DMS 273 (cell line): ENCODE results near the gene FLT1.

Experiments
- DNase-seq: peaks from one replicate; lab custom pipeline; 2025; ENCODE audit not compliant: unreplicated experiment; lab: John Stamatoyannopoulos, UW

FLT1 gene

GRCh38 chr13:28349907-28350654, 144.8 kb downstream of the FLT1 start:
- DNase-seq = no peak

GRCh38 chr13:28349371-28349770, 145.6 kb downstream of the FLT1 start:
- DNase-seq = no peak

- DNase-seq = no peak
Observed at GRCh38 chr13:28347456-28348371, 147.2 kb downstream of the FLT1 start.

GRCh38 chr13:28346154-28346553, 148.8 kb downstream of the FLT1 start:
- DNase-seq = no peak

GRCh38 chr13:28344163-28344562, 150.8 kb downstream of the FLT1 start:
- no peak for DNase-seq

GRCh38 chr13:28342251-28342650, 152.7 kb downstream of the FLT1 start:
- DNase-seq = no peak

- DNase-seq = no peak
Observed at GRCh38 chr13:28340272-28340793, 154.6 kb downstream of the FLT1 start.

GRCh38 chr13:28339419-28339818, 155.5 kb downstream of the FLT1 start:
- DNase-seq = no peak

- peak; percentile 17 for DNase-seq
Observed at GRCh38 chr13:28338742-28339141, 156.2 kb downstream of the FLT1 start.

GRCh38 chr13:28338006-28338574, 156.8 kb downstream of the FLT1 start:
- peak; percentile 26 for DNase-seq

- peak; percentile 52 for DNase-seq
Observed at GRCh38 chr13:28337166-28338005, 157.5 kb downstream of the FLT1 start.

- no peak for DNase-seq
Observed at GRCh38 chr13:28336193-28336657, 158.7 kb downstream of the FLT1 start.

- DNase-seq = no peak
Observed at GRCh38 chr13:28333204-28333881, 161.6 kb downstream of the FLT1 start.

GRCh38 chr13:28329395-28330158, 165.4 kb downstream of the FLT1 start:
- DNase-seq = no peak

GRCh38 chr13:28328271-28328607, 166.7 kb downstream of the FLT1 start:
- no peak for DNase-seq

GRCh38 chr13:28327373-28328270, 167.3 kb downstream of the FLT1 start:
- no peak for DNase-seq

- DNase-seq = no peak
Observed at GRCh38 chr13:28326056-28326455, 168.9 kb downstream of the FLT1 start.

- DNase-seq = no peak
Observed at GRCh38 chr13:28325022-28325421, 169.9 kb downstream of the FLT1 start.
